GM23248 (cell line): ENCODE data around the gene FBXW4. TPM values are rescaled to one million over a fixed set of nuclear protein-coding genes. Genes with fewer than 3 reads are reported as not detected.

Experiments
- DNase-seq: peaks from one replicate; pipeline ENCODE4 v3.0.0-alpha.2; 2015
- H2AFZ ChIP-seq: fragments of 200-600 bp; sonication (generic); 2 replicates; pipeline ENCODE4 v1.6.1; 2016; ENCODE audit warnings: antibody characterized with exemption
- H3F3A ChIP-seq: fragments of 200-600 bp; sonication (generic); 2 replicates; pipeline ENCODE4 v1.6.1; 2016; ENCODE audit warnings: mild to moderate bottlenecking, antibody characterized with exemption, mixed run types; ENCODE audit not compliant: insufficient read depth
- H3K27ac ChIP-seq: fragments of 200-600 bp; sonication (generic); 2 replicates; pipeline ENCODE4 v1.5.1; 2016; ENCODE audit warnings: mild to moderate bottlenecking
- H3K27me3 ChIP-seq: fragments of 200-600 bp; sonication (generic); replicated peaks from 2 replicates; pipeline ENCODE4 v1.6.1; 2016; ENCODE audit warnings: mild to moderate bottlenecking; ENCODE audit not compliant: insufficient read depth
- H3K36me3 ChIP-seq: fragments of 200-600 bp; sonication (generic); 2 replicates; pipeline ENCODE4 v1.6.1; 2016; ENCODE audit warnings: low read depth, mild to moderate bottlenecking
- H3K4me1 ChIP-seq: fragments of 200-600 bp; sonication (generic); 2 replicates; pipeline ENCODE4 v1.6.1; 2016; ENCODE audit warnings: mild to moderate bottlenecking; ENCODE audit not compliant: insufficient read depth
- H3K4me2 ChIP-seq: fragments of 200-600 bp; sonication (generic); one replicate; pipeline ENCODE4 v1.6.1; 2016; ENCODE audit warnings: mild to moderate bottlenecking; ENCODE audit not compliant: unreplicated experiment
- H3K4me3 ChIP-seq: fragments of 200-600 bp; sonication (generic); 2 replicates; pipeline ENCODE4 v1.5.1; 2016; ENCODE audit warnings: mild to moderate bottlenecking
- H3K79me2 ChIP-seq: fragments of 200-600 bp; sonication (generic); 2 replicates; pipeline ENCODE4 v1.6.1; 2016; ENCODE audit warnings: mild to moderate bottlenecking; ENCODE audit not compliant: insufficient read depth
- H3K9ac ChIP-seq: fragments of 200-600 bp; sonication (generic); 2 replicates; pipeline ENCODE4 v1.6.1; 2016; ENCODE audit warnings: mild to moderate bottlenecking
- H3K9me2 ChIP-seq: fragments of 200-600 bp; sonication (generic); 2 replicates; pipeline ENCODE4 v1.6.1; 2016; ENCODE audit warnings: mixed run types, mild to moderate bottlenecking, moderate library complexity; ENCODE audit not compliant: insufficient read depth
- H3K9me3 ChIP-seq: fragments of 200-600 bp; sonication (generic); one replicate; pipeline ENCODE4 v1.6.1; 2017; ENCODE audit warnings: low read depth
- H4K20me1 ChIP-seq: fragments of 200-600 bp; sonication (generic); 2 replicates; pipeline ENCODE4 v1.6.0; 2016; ENCODE audit not compliant: insufficient read depth
- EZH2 ChIP-seq: fragments of 200-600 bp; sonication (generic); IDR thresholded peaks from 2 replicates; pipeline ENCODE4 v1.6.1; 2018; ENCODE audit warnings: antibody characterized with exemption, mild to moderate bottlenecking; ENCODE audit not compliant: insufficient read depth, poor library complexity, severe bottlenecking
- EZH2phosphoT487 ChIP-seq: fragments of 200-600 bp; sonication (generic); IDR thresholded peaks from 2 replicates; pipeline ENCODE4 v1.6.1; 2018; ENCODE audit warnings: antibody characterized with exemption, moderate library complexity, mild to moderate bottlenecking, low read depth; ENCODE audit not compliant: insufficient read depth
- WGBS, 2 experiments: methylation state at CpG; one replicate each; pipeline ENCODE4 v1.1.6; 2015 to 2017; ENCODE audit warnings: low lambda C conversion rate in 2 of 2, low coverage in 1 of 2; ENCODE audit errors: missing lambda C conversion rate in 2 of 2; 5-methylcytosine and 5-hydroxymethylcytosine counted together
- in situ Hi-C: fragments of 300-500 bp; cut with MboI; formaldehyde crosslinking; loops from 2 replicates; pipeline ENCODE4 v1.15.0; 2020
- polyA plus RNA-seq: library from polyadenylated mRNA; unstranded; fragments of >200 nt; fragmentation: Nextera tagmentation; extraction: Ambion mirVana; gene quantifications from 2 replicates; pipeline ENCODE4 v1.2.1, GENCODE V29; 2016
- total RNA-seq: library from RNA; depleted of rRNA; stranded (reverse); fragments of >200 nt; shearing (Covaris generic); gene quantifications from 2 replicates; pipeline ENCODE4 v1.2.3, GENCODE V29; 2014

Gene FBXW4
- total and polyA plus RNA-seq, 2 experiments from 2014 or later: 4.6 to 18.7 TPM

DNA sequence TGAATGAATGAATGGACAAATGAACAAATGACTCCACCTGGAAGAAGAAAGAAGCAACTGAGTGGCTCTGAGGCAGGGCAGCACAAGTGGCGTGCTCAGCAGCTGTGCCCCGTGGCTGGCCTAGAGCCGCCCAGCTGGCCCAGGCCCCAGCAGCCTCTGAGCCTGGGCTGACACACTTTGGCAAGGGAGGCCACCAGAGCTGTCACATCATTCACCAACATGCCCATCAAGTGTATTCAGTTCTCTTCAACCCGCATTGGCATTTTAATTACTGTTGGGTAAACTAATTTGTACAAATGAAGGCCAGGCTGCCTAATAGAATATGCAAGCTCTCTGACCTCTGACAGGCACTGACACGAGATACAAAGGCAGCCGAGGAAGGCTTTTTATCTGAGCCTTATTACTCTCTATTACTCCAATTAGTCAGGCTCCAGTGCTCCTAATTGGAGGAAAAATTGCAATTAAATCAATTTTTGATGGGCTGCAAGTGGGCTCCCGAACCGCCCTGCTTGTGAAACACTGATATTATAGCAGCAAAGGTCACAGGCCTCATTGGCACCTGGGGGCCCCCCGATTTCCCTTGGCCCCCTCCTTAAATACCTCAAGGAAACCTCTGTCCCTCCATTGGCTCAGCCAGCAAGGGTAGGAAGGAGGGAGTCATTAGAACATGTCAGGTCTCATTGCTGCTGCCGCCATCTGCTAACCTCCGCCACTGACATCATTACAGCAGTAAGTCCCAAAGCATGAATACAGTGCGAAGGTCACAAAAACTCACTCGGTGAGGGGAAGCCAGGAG lies 64.9 kb downstream of the FBXW4 start:
- in situ Hi-C loops: no loop called here
- H3K27me3 ChIP-seq: no peaks in the 10 kb centered on the region
- H3K9me2 ChIP-seq: no peaks in the 10 kb centered on the region
- TF ChIP-seq EZH2phosphoT487 (no peak), EZH2 (no peak)
- no peak overlapping the region for H3K4me2 ChIP-seq
- H2AFZ ChIP-seq: no peak overlapping the region
- no peak overlapping the region for H3K4me3 ChIP-seq
- H3K27ac ChIP-seq: no peak overlapping the region
- no peaks in the 10 kb centered on the region for H4K20me1 ChIP-seq
- H3K9me3 ChIP-seq: no peaks in the 10 kb centered on the region
- DNase-seq: no peak
- H3K9ac ChIP-seq: no peak overlapping the region
- WGBS, 2 experiments: 83 to 84% methylated on average over 13 of the region's 13 CpGs
- no peaks in the 10 kb centered on the region for H3K36me3 ChIP-seq
- H3K79me2 ChIP-seq: no peaks in the 10 kb centered on the region
- H3K4me1 ChIP-seq: no peaks in the 10 kb centered on the region
- H3F3A ChIP-seq: no peaks in the 10 kb centered on the region

DNA sequence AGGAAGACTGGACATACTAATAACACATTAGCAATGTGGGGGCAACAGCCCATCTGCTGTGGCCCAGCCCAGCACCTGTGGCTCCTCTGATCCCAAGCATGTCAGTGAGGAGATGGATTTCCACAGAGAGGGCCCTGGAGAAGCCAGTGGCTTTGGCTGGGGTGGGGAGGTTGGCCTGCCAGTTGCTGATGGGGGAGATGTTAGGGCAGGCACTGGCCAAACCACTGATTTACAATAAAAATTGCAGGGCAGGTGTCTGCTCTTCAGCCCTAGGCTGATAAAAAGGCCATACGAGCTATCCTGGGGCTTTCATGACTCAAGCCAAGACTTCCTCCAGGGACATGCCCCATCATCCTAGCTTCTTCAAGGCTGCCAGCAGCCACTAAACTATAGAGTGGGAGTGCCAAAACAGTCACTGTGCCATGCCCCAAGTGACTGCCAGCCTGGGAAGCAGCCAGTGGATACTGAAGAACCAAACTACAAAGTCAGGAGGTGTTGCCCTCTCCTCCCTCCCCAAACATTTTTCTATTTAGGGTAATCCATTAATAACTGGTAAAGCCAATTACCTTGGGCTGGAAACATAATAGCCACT lies 69.1 kb downstream of the FBXW4 start:
- Histone ChIP-seq H4K20me1 (no peaks in the 10 kb centered on the region), H3F3A (no peaks in the 10 kb centered on the region), H3K27ac (no peak overlapping the region), H3K79me2 (no peaks in the 10 kb centered on the region), H3K27me3 (no peaks in the 10 kb centered on the region), H3K9ac (no peak overlapping the region), H3K4me3 (no peak overlapping the region), H3K4me2 (no peak overlapping the region), H3K9me2 (no peaks in the 10 kb centered on the region), H3K9me3 (no peaks in the 10 kb centered on the region), H2AFZ (no peak overlapping the region), H3K4me1 (no peaks in the 10 kb centered on the region), H3K36me3 (peaks cover 14% of the 10 kb centered on the region; the same call in 1 of the 2 replicates)
- TF ChIP-seq EZH2phosphoT487: no peak
- in situ Hi-C loops: no loop called here
- 45 to 73% methylated on average over 1 of the region's 1 CpG for WGBS, 2 experiments
- peak; percentile 10 for DNase-seq

DNA sequence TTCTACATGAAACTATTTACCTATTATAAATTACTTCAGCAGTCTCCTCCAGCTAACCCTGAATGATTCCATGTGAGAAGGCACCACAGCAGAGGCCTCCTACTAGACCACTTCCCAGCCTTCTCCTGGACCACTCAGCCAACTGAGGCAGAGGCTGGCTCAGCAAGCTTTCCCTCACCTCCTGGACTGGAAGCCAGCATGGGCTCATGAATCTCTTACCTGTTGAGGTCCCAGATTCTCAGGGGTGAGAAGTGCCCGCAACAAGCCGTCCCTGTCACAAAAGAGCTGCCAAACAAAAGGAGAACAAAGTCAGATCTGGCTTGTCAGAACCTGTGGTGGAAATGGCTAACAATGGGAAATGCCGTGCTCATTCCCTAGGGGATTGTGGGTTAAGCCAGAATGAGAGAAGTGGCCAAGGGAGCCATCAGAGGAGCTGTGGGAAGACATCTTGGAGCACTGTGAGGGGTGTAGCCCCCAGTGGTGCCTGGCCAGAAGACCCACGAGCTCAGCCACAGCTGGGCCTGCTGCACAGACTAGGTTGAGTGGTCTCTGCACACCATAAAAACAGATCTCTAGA lies 70.4 kb downstream of the FBXW4 start:
- H3K4me1 ChIP-seq: no peaks in the 10 kb centered on the region
- no peak overlapping the region for H3K4me2 ChIP-seq
- no peaks in the 10 kb centered on the region for H3K27me3 ChIP-seq
- no peaks in the 10 kb centered on the region for H4K20me1 ChIP-seq
- TF ChIP-seq EZH2: no peak
- TF ChIP-seq EZH2phosphoT487: no peak
- H3K36me3 ChIP-seq: peaks cover 14% of the 10 kb centered on the region; the same call in 1 of the 2 replicates
- H3K79me2 ChIP-seq: no peaks in the 10 kb centered on the region
- in situ Hi-C loops: no loop called here
- no peak for DNase-seq
- no peaks in the 10 kb centered on the region for H3K9me2 ChIP-seq
- H3K27ac ChIP-seq: no peak overlapping the region
- H2AFZ ChIP-seq: no peak overlapping the region
- no peak overlapping the region for H3K9ac ChIP-seq
- H3K9me3 ChIP-seq: no peaks in the 10 kb centered on the region
- 82 to 87% methylated on average over 4 of the region's 4 CpGs for WGBS, 2 experiments
- no peak overlapping the region for H3K4me3 ChIP-seq
- H3F3A ChIP-seq: no peaks in the 10 kb centered on the region

DNA sequence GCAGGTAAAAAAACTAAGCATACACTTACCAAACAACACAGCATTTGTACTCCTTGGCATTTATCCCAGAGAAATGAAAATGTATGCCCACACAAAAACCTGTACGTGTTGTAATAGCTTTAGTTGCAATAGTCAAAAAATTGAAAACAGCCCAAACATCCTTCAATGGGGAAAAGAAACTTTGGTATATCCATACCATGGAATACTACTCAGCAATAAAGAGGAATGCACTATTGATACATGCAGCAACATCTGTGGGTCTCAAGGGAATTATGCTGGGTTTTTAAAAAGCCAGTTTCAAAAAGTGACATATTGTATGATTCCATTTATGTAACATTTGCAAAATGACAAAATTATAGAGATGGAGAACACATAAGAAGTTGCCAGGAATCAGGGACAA lies 71.4 kb downstream of the FBXW4 start:
- Histone ChIP-seq H3K9me3 (no peaks in the 10 kb centered on the region), H3K27me3 (no peaks in the 10 kb centered on the region), H3K9ac (no peak overlapping the region), H3K27ac (no peak overlapping the region), H3K4me1 (no peaks in the 10 kb centered on the region), H4K20me1 (no peaks in the 10 kb centered on the region), H2AFZ (no peak overlapping the region), H3K9me2 (no peaks in the 10 kb centered on the region), H3K4me3 (no peak overlapping the region), H3K36me3 (peaks cover 14% of the 10 kb centered on the region; the same call in 1 of the 2 replicates), H3K4me2 (no peak overlapping the region), H3F3A (no peaks in the 10 kb centered on the region), H3K79me2 (no peaks in the 10 kb centered on the region)
- in situ Hi-C loops: no loop called here
- DNase-seq: no peak
- TF ChIP-seq EZH2phosphoT487 (no peak), EZH2 (no peak)
- WGBS, 2 experiments: 94 to 100% methylated on average over 1 of the region's 1 CpG
